Nephron (organoid): ENCODE data around the gene GNB1.
A peak's percentile ranks its signal among the peaks of the same experiment; 100 is the strongest.

Source experiments
- H3K27ac Mint-ChIP-seq, 3 experiments: 2 replicates each; pipeline ENCODE4 v1.8.0; 2020; ENCODE audit warnings: mixed read lengths in 3 of 3, mild to moderate bottlenecking in 2 of 3, moderate library complexity in 1 of 3
- H3K27me3 Mint-ChIP-seq: 2 replicates; pipeline ENCODE4 v1.8.0; 2021; ENCODE audit warnings: low read depth, mild to moderate bottlenecking, moderate library complexity, mixed read lengths
- H3K36me3 Mint-ChIP-seq: 2 replicates; pipeline ENCODE4 v1.8.0; 2020; ENCODE audit warnings: low read depth, mixed read lengths
- H3K4me1 Mint-ChIP-seq: 2 replicates; pipeline ENCODE4 v1.8.0; 2020; ENCODE audit warnings: mixed read lengths
- H3K4me3 Mint-ChIP-seq, 3 experiments: 2 replicates each; pipeline ENCODE4 v1.8.0; 2020; ENCODE audit warnings: mild to moderate bottlenecking in 3 of 3, mixed read lengths in 3 of 3, moderate library complexity in 2 of 3
- H3K9me3 Mint-ChIP-seq: 2 replicates; pipeline ENCODE4 v1.8.0; 2020; ENCODE audit warnings: mixed read lengths
- CTCF ChIP-seq, 3 experiments: fragments of 200-600 bp; sonication (generic); IDR thresholded peaks; one replicate each; pipeline ENCODE4 v1.5.0; 2021; ENCODE audit warnings: antibody characterized with exemption in 3 of 3; ENCODE audit not compliant: unreplicated experiment in 3 of 3

The GNB1 gene

GRCh38 chr1:1784933-1785332 is 106.0 kb downstream of the GNB1 start:
- peaks cover 54% of the 10 kb centered on the region for H3K36me3 Mint-ChIP-seq
- H3K4me3 Mint-ChIP-seq, result no peak overlapping the region
- no peaks in the 10 kb centered on the region for H3K27me3 Mint-ChIP-seq
- TF ChIP-seq CTCF (IDR thresholded peaks at IDR 0.05; ENCODE audit: unreplicated experiment in 3 of 3), result no peak
- H3K9me3 Mint-ChIP-seq, result no peaks in the 10 kb centered on the region
- peaks cover 7% of the 10 kb centered on the region for H3K4me1 Mint-ChIP-seq
- H3K27ac Mint-ChIP-seq, result no peak overlapping the region

GRCh38 chr1:1783320-1783719 is 107.6 kb downstream of the GNB1 start:
- H3K4me3 Mint-ChIP-seq, result no peak overlapping the region
- H3K27me3 Mint-ChIP-seq, result no peaks in the 10 kb centered on the region
- H3K27ac Mint-ChIP-seq, result no peak overlapping the region
- peaks cover 14% of the 10 kb centered on the region for H3K4me1 Mint-ChIP-seq
- H3K36me3 Mint-ChIP-seq, result peaks cover 39% of the 10 kb centered on the region
- no peaks in the 10 kb centered on the region for H3K9me3 Mint-ChIP-seq
- no peak for TF ChIP-seq CTCF (IDR thresholded peaks at IDR 0.05; ENCODE audit: unreplicated experiment in 3 of 3)

GRCh38 chr1:1782399-1783221 is 108.3 kb downstream of the GNB1 start:
- Mint-ChIP-seq H3K27ac (no peak overlapping the region), H3K4me1 (peaks cover 14% of the 10 kb centered on the region), H3K36me3 (peaks cover 33% of the 10 kb centered on the region), H3K9me3 (no peaks in the 10 kb centered on the region), H3K27me3 (no peaks in the 10 kb centered on the region), H3K4me3 (no peak overlapping the region)
- no peak for TF ChIP-seq CTCF (IDR thresholded peaks at IDR 0.05; ENCODE audit: unreplicated experiment in 3 of 3)

- H3K27me3 Mint-ChIP-seq, result no peaks in the 10 kb centered on the region
- H3K4me1 Mint-ChIP-seq, result peaks cover 22% of the 10 kb centered on the region
- peak overlapping the region in 2 of 3 experiments; percentile 47 to 52 for H3K4me3 Mint-ChIP-seq
- H3K36me3 Mint-ChIP-seq, result peaks cover 22% of the 10 kb centered on the region
- no peak for TF ChIP-seq CTCF (IDR thresholded peaks at IDR 0.05; ENCODE audit: unreplicated experiment in 3 of 3)
- H3K9me3 Mint-ChIP-seq, result no peaks in the 10 kb centered on the region
- H3K27ac Mint-ChIP-seq, result no peak overlapping the region
Measured at GRCh38 chr1:1781526-1781903, 109.4 kb downstream of the GNB1 start.

GRCh38 chr1:1780598-1781525 is 110.0 kb downstream of the GNB1 start:
- TF ChIP-seq CTCF (IDR thresholded peaks at IDR 0.05; ENCODE audit: unreplicated experiment in 3 of 3), result no peak
- Mint-ChIP-seq H3K27me3 (no peaks in the 10 kb centered on the region), H3K9me3 (no peaks in the 10 kb centered on the region), H3K4me1 (peaks cover 27% of the 10 kb centered on the region), H3K4me3 (peak overlapping the region; percentile 50 to 91 (median 83)), H3K27ac (no peak overlapping the region), H3K36me3 (peaks cover 20% of the 10 kb centered on the region)
